ENCODE measurements around the gene ZBTB43. TPM values are rescaled to one million over a fixed set of nuclear protein-coding genes. Genes with fewer than 3 reads are reported as not detected.

Gene ZBTB43
- total RNA-seq, 1 experiment from 2014 or later: 15.4 TPM

- Histone ChIP-seq H4K20me1 (ENCODE audit: insufficient read depth) (no peaks in the 10 kb centered on the region), H3K9ac (ENCODE audit: low read length) (no peak overlapping the region), H3K9me2 (ENCODE audit: insufficient read depth) (no peaks in the 10 kb centered on the region), H3K4me3 (replicated peaks in 1 of 2; ENCODE audit: low read depth in 1 of 2, low read length in 2 of 2) (no peak overlapping the region), H3K79me2 (ENCODE audit: insufficient read depth, low read length) (no peaks in the 10 kb centered on the region), H3K4me2 (ENCODE audit: low read length) (no peak overlapping the region), H3K4me1 (ENCODE audit: control insufficient read depth in 1 of 2, insufficient read depth in 2 of 2, low read length in 2 of 2) (peaks cover under 1 to 22% of the 10 kb centered on the region in 2 experiments; a peak in 3 of 4 replicates), H3K36me3 (ENCODE audit: control insufficient read depth in 1 of 2, insufficient read depth in 2 of 2, low read length in 2 of 2) (no peaks in the 10 kb centered on the region), H3K9me3 (ENCODE audit: control insufficient read depth in 1 of 2, insufficient read depth in 1 of 2, low read depth in 1 of 2, low read length in 2 of 2) (no peaks in the 10 kb centered on the region; a peak in 1 of 4 replicates), H2AFZ (ENCODE audit: low read depth, low read length, poor library complexity, severe bottlenecking) (no peak overlapping the region), H3K27ac (ENCODE audit: low read depth, low read length) (no peak overlapping the region), H3K27me3 (ENCODE audit: insufficient read depth, low read length) (no peaks in the 10 kb centered on the region)
- ChIA-PET CTCF (interaction anchor here (0.8 to 1.2 kb wide), 3 partner anchors 12 to 89 kb away, joined by 3 read pairs; no protein-coding TSS in a partner anchor), POLR2A (no interaction called here), RAD21 (ENCODE audit: low non-redundant PET in 1 of 2, low total read pairs in 2 of 2, uncharacterized antibody in 2 of 2, unreplicated experiment in 2 of 2) (no interaction called here)
- ATAC-seq: 0 out of 2 replicates have a peak, but pooled peaks have one; percentile 16
- intact Hi-C loops (cut with micrococcal nuclease): no loop called here
- TF ChIP-seq SRF (IDR thresholded peaks at IDR 0.05; ENCODE audit: low read depth) (no peak), CBX3 (IDR thresholded peaks at IDR 0.05; ENCODE audit: low read depth) (no peak), SP1 (IDR thresholded peaks at IDR 0.05; ENCODE audit: low read depth) (no peak), YY1 (IDR thresholded peaks at IDR 0.05; ENCODE audit: extremely low read depth, insufficient replicate concordance, low read depth, low read length) (no peak), JUND (IDR thresholded peaks at IDR 0.05) (no peak), EZH2phosphoT487 (IDR thresholded peaks at IDR 0.05; ENCODE audit: borderline replicate concordance) (no peak), EGR1 (IDR thresholded peaks at IDR 0.05; ENCODE audit: low read depth) (no peak), FOSL1 (IDR thresholded peaks at IDR 0.05; ENCODE audit: low read depth) (no peak)
- TF ChIP-seq, protein P1, sequence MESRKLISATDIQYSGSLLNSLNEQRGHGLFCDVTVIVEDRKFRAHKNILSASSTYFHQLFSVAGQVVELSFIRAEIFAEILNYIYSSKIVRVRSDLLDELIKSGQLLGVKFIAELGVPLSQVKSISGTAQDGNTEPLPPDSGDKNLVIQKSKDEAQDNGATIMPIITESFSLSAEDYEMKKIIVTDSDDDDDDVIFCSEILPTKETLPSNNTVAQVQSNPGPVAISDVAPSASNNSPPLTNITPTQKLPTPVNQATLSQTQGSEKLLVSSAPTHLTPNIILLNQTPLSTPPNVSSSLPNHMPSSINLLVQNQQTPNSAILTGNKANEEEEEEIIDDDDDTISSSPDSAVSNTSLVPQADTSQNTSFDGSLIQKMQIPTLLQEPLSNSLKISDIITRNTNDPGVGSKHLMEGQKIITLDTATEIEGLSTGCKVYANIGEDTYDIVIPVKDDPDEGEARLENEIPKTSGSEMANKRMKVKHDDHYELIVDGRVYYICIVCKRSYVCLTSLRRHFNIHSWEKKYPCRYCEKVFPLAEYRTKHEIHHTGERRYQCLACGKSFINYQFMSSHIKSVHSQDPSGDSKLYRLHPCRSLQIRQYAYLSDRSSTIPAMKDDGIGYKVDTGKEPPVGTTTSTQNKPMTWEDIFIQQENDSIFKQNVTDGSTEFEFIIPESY (IDR thresholded peaks at IDR 0.05; ENCODE audit: extremely low read depth, insufficient replicate concordance, low read length): no peak
- no peak for DNase-seq (ENCODE audit: low read depth, low spot score)
- BruUV-seq (replicated peaks): no TSS peak
Observed at GRCh38 chr9:126793686-126794417, 11.0 kb upstream of the ZBTB43 start.

All from HCT116 (cell line).